GM21576 (cell line): ENCODE measurements around the gene RASA3.
"Not testable (repeated sequence)": the region's sequence is repeated elsewhere in the genome, so short reads cannot be mapped to it uniquely, and the experiment has no call there.

Experiments
- ATAC-seq: cut with Tn5 transposase; IDR thresholded peaks from one replicate; pipeline ENCODE4 v1.9.1; 2021; ENCODE audit warnings: mild to moderate bottlenecking, moderate library complexity; ENCODE audit not compliant: unreplicated experiment

RASA3 gene

GRCh38 chr13:114143806-114144605, 11.6 kb upstream of the RASA3 start:
- ATAC-seq = peak; percentile 43

GRCh38 chr13:114142640-114143490, 10.4 kb upstream of the RASA3 start:
- no peak for ATAC-seq

- no peak for ATAC-seq
Measured at GRCh38 chr13:114142137-114142550, 9.7 kb upstream of the RASA3 start.

GRCh38 chr13:114141261-114141996, 9.0 kb upstream of the RASA3 start:
- no peak for ATAC-seq

- no peak for ATAC-seq
Measured at GRCh38 chr13:114140906-114141250, 8.5 kb upstream of the RASA3 start.

GRCh38 chr13:114140131-114140905, 7.9 kb upstream of the RASA3 start:
- no peak for ATAC-seq

GRCh38 chr13:114136576-114136975, 4.2 kb upstream of the RASA3 start:
- no peak for ATAC-seq

- ATAC-seq = no peak
Measured at GRCh38 chr13:114135731-114136171, 3.3 kb upstream of the RASA3 start.

- no peak for ATAC-seq
Measured at GRCh38 chr13:114134944-114135610, 2.7 kb upstream of the RASA3 start.

- ATAC-seq = no peak
Measured at GRCh38 chr13:114134111-114134943, 1.9 kb upstream of the RASA3 start.

GRCh38 chr13:114133552-114133951, 1.1 kb upstream of the RASA3 start:
- ATAC-seq = not testable (repeated sequence)

GRCh38 chr13:114133126-114133525, 703 bp upstream of the RASA3 start:
- ATAC-seq = not testable (repeated sequence)

GRCh38 chr13:114131583-114132418, 622 bp downstream of the RASA3 start:
- ATAC-seq = no peak

- ATAC-seq = no peak
Measured at GRCh38 chr13:114130837-114131582, 1.4 kb downstream of the RASA3 start.

- no peak for ATAC-seq
Measured at GRCh38 chr13:114130131-114130836, 2.1 kb downstream of the RASA3 start.

GRCh38 chr13:114129649-114130062, 2.8 kb downstream of the RASA3 start:
- ATAC-seq = no peak
